K562 (cell line): ENCODE data around the gene CACNA2D3. TPM values are rescaled to one million over a fixed set of nuclear protein-coding genes. Genes with fewer than 3 reads are reported as not detected.

Source experiments
- ATAC-seq: fragments of 200-7000 bp; cut with Tn5 transposase; 3 replicates; pipeline ENCODE4 v1.9.1; 2020; ENCODE audit warnings: moderate library complexity
- BruUV-seq: library from RNA; stranded (reverse); fragments of 400-500 nt; replicated peaks from 2 replicates; lab custom pipeline; 2021; lab: Mats Ljungman, UMichigan
- CTCF ChIA-PET: fragments of 300-600 bp; formaldehyde crosslinking; extraction: SDS; loops from one replicate; lab custom pipeline; 2021; ENCODE audit warnings: low intra/inter-chr PET ratio; lab: Yijun Ruan, JAX
- POLR2A ChIA-PET: fragments of 300-600, 350-650 bp; sonication (Branson Sonifier 250); formaldehyde crosslinking; extraction: SDS; loops from one replicate; lab custom pipeline; 2021; ENCODE audit warnings: antibody characterized with exemption, inconsistent platforms; lab: Yijun Ruan, JAX
- DNase-seq, 4 experiments: peaks; one replicate each; pipeline versions ENCODE4 v3.0.0 to v3.0.0-alpha.2; 2011 to 2018; ENCODE audit warnings: low spot score in 3 of 4, mixed read lengths in 3 of 4; ENCODE audit errors: extremely low read depth in 1 of 4
- FAIRE-seq: peaks from 2 replicates; lab custom pipeline; 2011; peaks lifted over from hg19 to GRCh38; lab: Jason Lieb, UNC
- H2AFZ ChIP-seq: 2 replicates; pipeline ENCODE4 v1.6.0; 2011; ENCODE audit warnings: low read depth, low read length, control low read depth, inconsistent platforms
- H3K27ac ChIP-seq: fragments of 200-600 bp; 3 replicates; pipeline ENCODE4 v1.8.0; 2011; ENCODE audit warnings: low read depth, mild to moderate bottlenecking, control low read depth, inconsistent platforms, low read length, moderate library complexity, mixed read lengths; ENCODE audit errors: extremely low read depth
- H3K27me3 ChIP-seq, 2 experiments: fragments of 300-600 bp in 1 of 2; 2 replicates in 1 of 2; 3 replicates in 1 of 2; pipeline versions ENCODE4 v1.6.0 to v1.8.0; 2011; ENCODE audit warnings: inconsistent platforms in 2 of 2, low read length in 2 of 2, mild to moderate bottlenecking in 1 of 2, mixed read lengths in 1 of 2, moderate library complexity in 1 of 2; ENCODE audit not compliant: control insufficient read depth in 2 of 2, insufficient read depth in 2 of 2
- H3K36me3 ChIP-seq: fragments of 300-600 bp; 3 replicates; pipeline ENCODE4 v1.8.0; 2011; ENCODE audit warnings: mild to moderate bottlenecking, low read length, inconsistent platforms; ENCODE audit not compliant: control insufficient read depth, insufficient read depth
- H3K4me1 ChIP-seq, 2 experiments: fragments of 200-600 bp in 1 of 2; replicated peaks in 1 of 2; 2 replicates in 1 of 2; 3 replicates in 1 of 2; pipeline versions ENCODE4 v1.5.1 to v1.8.0; 2011; ENCODE audit warnings: inconsistent platforms in 2 of 2, low read length in 2 of 2, mild to moderate bottlenecking in 1 of 2, mixed read lengths in 1 of 2, moderate library complexity in 1 of 2; ENCODE audit not compliant: control insufficient read depth in 2 of 2, insufficient read depth in 2 of 2
- H3K4me2 ChIP-seq: 2 replicates; pipeline ENCODE4 v1.6.1; 2011; ENCODE audit warnings: low read length, control low read depth, inconsistent platforms, mixed read lengths; ENCODE audit not compliant: insufficient read depth
- H3K4me3 ChIP-seq: fragments of 200-600 bp; sonication (generic), shearing (Covaris generic); 2 replicates; pipeline ENCODE4 v1.5.1; 2016; ENCODE audit warnings: control low read depth, inconsistent platforms
- H3K79me2 ChIP-seq: fragments of 200-600 bp; 3 replicates; pipeline ENCODE4 v1.8.0; 2011; ENCODE audit warnings: low read length, inconsistent platforms; ENCODE audit not compliant: control insufficient read depth, insufficient read depth
- H3K9ac ChIP-seq, 2 experiments: 2 replicates each; pipeline versions ENCODE4 v1.6.0 to v1.6.1; 2011; ENCODE audit warnings: low read depth in 2 of 2, low read length in 2 of 2, control low read depth in 1 of 2, inconsistent platforms in 1 of 2, mild to moderate bottlenecking in 1 of 2, mixed read lengths in 1 of 2; ENCODE audit not compliant: insufficient read depth in 1 of 2
- H3K9me1 ChIP-seq: one replicate; pipeline ENCODE4 v1.6.0; 2011; ENCODE audit warnings: inconsistent platforms, mild to moderate bottlenecking, low read length, moderate library complexity; ENCODE audit not compliant: control insufficient read depth, insufficient read depth
- H3K9me3 ChIP-seq: replicated peaks from 2 replicates; pipeline ENCODE4 v1.5.1; 2011; ENCODE audit warnings: low read depth, low read length, inconsistent platforms; ENCODE audit not compliant: control insufficient read depth, insufficient read depth
- H4K20me1 ChIP-seq: replicated peaks from 2 replicates; pipeline ENCODE4 v1.6.1; 2011; ENCODE audit warnings: low read length, inconsistent platforms, mixed read lengths; ENCODE audit not compliant: control insufficient read depth, insufficient read depth
- ZNF23 ChIP-seq: fragments of 250-450 bp; sonication (Bioruptor Pico); IDR thresholded peaks from 2 replicates; pipeline ENCODE4 v1.4.0; 2020; ENCODE audit warnings: mild to moderate bottlenecking
- ZNF316 ChIP-seq: fragments of 450-650 bp; IDR thresholded peaks from 2 replicates; pipeline ENCODE4 v1.6.1; 2016
- WGBS: fragments of 100-300 bp; shearing (Covaris generic); methylation state at CpG from one replicate; pipeline ENCODE4 v1.1.6; 2016; ENCODE audit warnings: low coverage, mixed read lengths; ENCODE audit not compliant: insufficient coverage; ENCODE audit errors: missing lambda C conversion rate; 5-methylcytosine and 5-hydroxymethylcytosine counted together
- in situ Hi-C: fragments of 300-500 bp; cut with MboI; formaldehyde crosslinking; loops from 4 replicates; pipeline ENCODE4 v1.15.0; 2018; ENCODE audit warnings: inconsistent platforms, mixed read lengths
- intact Hi-C: fragments of 100-400 bp; cut with micrococcal nuclease; formaldehyde crosslinking; loops from 2 replicates; pipeline ENCODE4 v1.14.2; 2022
- polyA plus RNA-seq, 8 experiments: library from polyadenylated mRNA; depleted of rRNA in 4 of 8; stranded (reverse) in 5 of 8; unstranded in 3 of 8; fragments of >200 nt; fragmentation: Nextera tagmentation in 2 of 8; fragmentation: Illumina TruSeq in 1 of 8; extraction: Ambion mirVana in 2 of 8; extraction: Trizol in 1 of 8; gene quantifications; 2 replicates each; pipeline versions ENCODE4 v1.2.1 to v1.2.3, GENCODE V29; 2011 to 2014; ENCODE audit warnings: inconsistent platforms in 1 of 8, missing spikeins in 1 of 8
- total RNA-seq, 7 experiments: library from RNA; depleted of rRNA in 6 of 7; stranded (reverse); fragments of >200 nt in 6 of 7; fragmentation: Illumina TruSeq in 2 of 7; extraction: Trizol in 2 of 7; gene quantifications; 2 replicates each; pipeline versions ENCODE4 v1.2.1 to v1.2.3, GENCODE V29; 2011 to 2021; ENCODE audit warnings: low replicate concordance in 1 of 7
- TF ChIP-seq, protein P1 (sequence below), 2 experiments: fragments of 450-650 bp in 1 of 2; sonication (generic) in 1 of 2; formaldehyde crosslinking in 1 of 2; IDR thresholded peaks in 1 of 2; conservative IDR thresholded peaks in 1 of 2; 2 replicates each; pipeline versions ENCODE4 v1.6.1 to v1.8.1; 2016 to 2023; ENCODE audit warnings: mild to moderate bottlenecking in 2 of 2, moderate library complexity in 2 of 2, inconsistent platforms in 1 of 2, missing genetic modification reagents in 1 of 2
- TF ChIP-seq, protein P2 (sequence below): IDR thresholded peaks from 3 replicates; pipeline ENCODE4 v1.6.1; 2011; ENCODE audit warnings: borderline replicate concordance, mild to moderate bottlenecking, moderate library complexity; ENCODE audit not compliant: insufficient read length; ENCODE audit errors: extremely low read depth

Gene CACNA2D3
- total and polyA plus RNA-seq, 9 of the 15 experiments (the other 6 are each of a cell fraction or from before 2014, with no cell fraction given) = 0.01 TPM; not detected in 8

DNA sequence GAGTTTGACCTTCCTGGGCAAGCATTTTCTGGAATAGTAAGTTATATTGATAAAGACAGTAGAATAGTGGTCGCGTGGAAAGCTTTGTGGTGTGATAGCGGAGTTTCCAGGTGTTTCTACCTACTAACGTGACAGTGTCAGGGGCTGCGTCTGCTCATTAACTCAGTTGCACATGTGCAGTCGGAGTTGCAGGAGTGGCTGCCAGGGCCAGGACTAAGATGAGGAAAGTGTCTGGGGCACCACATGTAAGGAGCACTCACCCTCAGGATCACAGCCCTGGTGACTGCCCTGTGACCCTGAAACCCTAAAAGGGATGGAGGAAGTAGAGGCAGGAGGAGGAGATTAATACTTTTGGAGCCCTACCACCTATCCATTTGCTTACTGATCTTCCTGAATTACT is 510.5 kb downstream of the CACNA2D3 start:
- Histone ChIP-seq H4K20me1 (no peaks in the 10 kb centered on the region), H3K4me3 (no peak overlapping the region), H3K4me2 (no peak overlapping the region), H3K9me1 (no peaks in the 10 kb centered on the region), H3K27ac (no peak overlapping the region), H2AFZ (no peak overlapping the region), H3K4me1 (no peaks in the 10 kb centered on the region), H3K27me3 (no peaks in the 10 kb centered on the region; a peak in 1 of 5 replicates), H3K36me3 (no peaks in the 10 kb centered on the region), H3K79me2 (no peaks in the 10 kb centered on the region), H3K9ac (no peak overlapping the region), H3K9me3 (no peaks in the 10 kb centered on the region)
- no peak for TF ChIP-seq ZNF316
- TF ChIP-seq, protein P1, sequence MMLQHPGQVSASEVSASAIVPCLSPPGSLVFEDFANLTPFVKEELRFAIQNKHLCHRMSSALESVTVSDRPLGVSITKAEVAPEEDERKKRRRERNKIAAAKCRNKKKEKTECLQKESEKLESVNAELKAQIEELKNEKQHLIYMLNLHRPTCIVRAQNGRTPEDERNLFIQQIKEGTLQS (IDR thresholded peaks at IDR 0.05) = no peak
- TF ChIP-seq, protein P1 (CRISPR knock-in tag; conservative IDR thresholded peaks at IDR 0.05) = no peak
- TF ChIP-seq ZNF23 (CRISPR knock-in tag) = no peak
- TF ChIP-seq, protein P2, sequence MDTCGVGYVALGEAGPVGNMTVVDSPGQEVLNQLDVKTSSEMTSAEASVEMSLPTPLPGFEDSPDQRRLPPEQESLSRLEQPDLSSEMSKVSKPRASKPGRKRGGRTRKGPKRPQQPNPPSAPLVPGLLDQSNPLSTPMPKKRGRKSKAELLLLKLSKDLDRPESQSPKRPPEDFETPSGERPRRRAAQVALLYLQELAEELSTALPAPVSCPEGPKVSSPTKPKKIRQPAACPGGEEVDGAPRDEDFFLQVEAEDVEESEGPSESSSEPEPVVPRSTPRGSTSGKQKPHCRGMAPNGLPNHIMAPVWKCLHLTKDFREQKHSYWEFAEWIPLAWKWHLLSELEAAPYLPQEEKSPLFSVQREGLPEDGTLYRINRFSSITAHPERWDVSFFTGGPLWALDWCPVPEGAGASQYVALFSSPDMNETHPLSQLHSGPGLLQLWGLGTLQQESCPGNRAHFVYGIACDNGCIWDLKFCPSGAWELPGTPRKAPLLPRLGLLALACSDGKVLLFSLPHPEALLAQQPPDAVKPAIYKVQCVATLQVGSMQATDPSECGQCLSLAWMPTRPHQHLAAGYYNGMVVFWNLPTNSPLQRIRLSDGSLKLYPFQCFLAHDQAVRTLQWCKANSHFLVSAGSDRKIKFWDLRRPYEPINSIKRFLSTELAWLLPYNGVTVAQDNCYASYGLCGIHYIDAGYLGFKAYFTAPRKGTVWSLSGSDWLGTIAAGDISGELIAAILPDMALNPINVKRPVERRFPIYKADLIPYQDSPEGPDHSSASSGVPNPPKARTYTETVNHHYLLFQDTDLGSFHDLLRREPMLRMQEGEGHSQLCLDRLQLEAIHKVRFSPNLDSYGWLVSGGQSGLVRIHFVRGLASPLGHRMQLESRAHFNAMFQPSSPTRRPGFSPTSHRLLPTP = no peak
- FAIRE-seq (no peak), DNase-seq (no peak), ATAC-seq (no peak)
- no TSS peak for BruUV-seq
- POLR2A ChIA-PET = no interaction called here
- WGBS = 2% methylated on average over 6 of the region's 6 CpGs
- CTCF ChIA-PET = no interaction called here
- in situ Hi-C loops (no loop called here), intact Hi-C loops (no loop called here)
